Activated CD8-positive, alpha-beta memory T cell treated with anti-CD3 and anti-CD28 coated beads, Interleukin-2, amount 50 U/mL, for 24 hours (primary cell): ENCODE results near the gene NOC4L.
"Not testable (repeated sequence)": the region's sequence is repeated elsewhere in the genome, so short reads cannot be mapped to it uniquely, and the experiment has no call there.

Source experiments
- DNase-seq: peaks from one replicate; pipeline ENCODE4 v3.0.0-alpha.2; 2020; ENCODE audit errors: extremely low read depth

Gene NOC4L

GRCh38 chr12:132144115-132144809 is at the start of gene NOC4L, which contains the start of gene DDX51:
TSS of gene NOC4L (plus strand) at chr12:132144457. CDS start at chr12:132144489, 32 bp downstream.
TSS of gene DDX51 (minus strand) at chr12:132144319. CDS start at chr12:132144296, 23 bp downstream.
- DNase-seq = peak; percentile 88

DNA sequence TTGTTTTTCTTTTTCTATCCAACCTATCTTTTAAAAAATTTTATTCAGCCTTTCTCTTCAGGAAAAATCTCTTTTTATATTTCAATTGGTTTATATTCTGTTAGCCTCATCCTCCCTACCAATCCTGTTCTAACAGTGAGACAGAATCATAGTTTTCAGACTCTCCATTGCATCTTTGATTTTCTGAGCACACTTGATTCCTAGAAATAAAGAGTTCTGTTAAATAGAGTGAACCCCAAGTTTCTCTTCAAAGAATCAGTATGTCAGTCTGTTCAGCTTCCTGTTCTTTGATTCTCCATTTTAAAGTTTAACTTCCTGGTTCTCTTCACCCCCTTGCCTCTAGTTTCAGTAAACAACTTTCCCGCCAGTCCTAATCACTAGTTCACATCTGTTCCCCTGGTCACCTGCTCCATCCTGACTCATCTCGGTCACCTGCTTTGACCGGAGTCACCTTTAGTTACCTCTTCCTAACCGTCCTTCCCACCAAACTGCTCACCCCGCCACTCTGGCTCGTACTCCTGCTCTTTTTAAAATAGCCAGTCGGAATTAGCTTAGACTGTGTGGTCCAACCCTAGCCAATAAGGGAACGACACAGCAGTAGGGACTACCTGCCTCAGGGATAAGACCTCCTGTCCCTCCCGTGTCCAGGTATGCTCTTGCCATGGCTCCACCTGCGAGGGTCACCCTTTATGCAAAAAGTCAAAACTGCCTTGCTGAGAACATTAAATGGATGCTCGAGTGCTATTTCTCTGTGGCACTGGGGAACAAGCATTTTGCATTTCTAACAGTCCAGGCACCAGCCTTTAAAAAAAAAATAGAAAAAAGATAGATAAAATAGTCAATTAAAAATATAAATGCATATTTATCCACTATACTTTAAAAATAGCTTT is 48.5 kb upstream of the NOC4L start:
- no peak for DNase-seq

DNA sequence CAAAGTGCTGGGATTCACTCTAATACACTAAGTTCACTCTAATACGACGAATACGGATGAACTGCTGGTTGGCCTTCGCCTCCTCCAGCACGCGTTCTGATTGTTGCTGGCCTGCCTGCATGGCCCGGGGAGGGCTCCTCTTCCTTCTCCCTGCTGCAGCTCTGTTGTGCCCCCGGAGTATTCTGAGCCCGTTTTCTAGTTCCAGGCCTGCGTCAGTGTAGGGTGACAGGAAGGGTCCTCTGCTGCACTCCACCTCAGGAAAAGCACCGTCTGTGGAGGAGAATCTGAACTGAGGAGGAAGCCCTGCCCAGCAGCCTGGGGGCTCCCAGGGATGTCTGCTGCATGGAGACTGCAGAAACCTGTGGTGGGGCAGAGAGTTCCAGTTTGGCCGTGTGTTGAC is 44.5 kb upstream of the NOC4L start:
- no peak for DNase-seq

- DNase-seq = no peak
These were observed 43.8 kb upstream of the NOC4L start for GRCh38 chr12:132100306-132101065.

DNA sequence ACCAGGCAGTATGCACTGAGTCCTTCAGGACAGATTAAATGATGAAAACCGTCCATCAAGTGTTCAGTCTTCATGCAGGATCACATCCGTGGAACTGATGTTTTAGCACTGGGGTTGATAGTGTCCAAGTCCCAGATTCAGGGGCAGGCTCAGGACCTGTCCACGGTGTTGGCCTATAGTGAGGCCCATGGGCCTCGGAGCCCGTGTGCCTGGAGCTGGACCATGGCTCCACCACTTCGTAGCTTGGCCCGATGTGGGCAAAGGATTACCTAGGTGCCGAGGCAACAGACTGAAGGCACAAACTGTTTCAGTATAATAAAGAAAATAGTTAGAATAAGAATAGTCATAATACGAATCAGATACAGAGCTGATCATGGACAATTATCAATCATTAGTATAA is 42.0 kb upstream of the NOC4L start:
- no peak for DNase-seq

DNA sequence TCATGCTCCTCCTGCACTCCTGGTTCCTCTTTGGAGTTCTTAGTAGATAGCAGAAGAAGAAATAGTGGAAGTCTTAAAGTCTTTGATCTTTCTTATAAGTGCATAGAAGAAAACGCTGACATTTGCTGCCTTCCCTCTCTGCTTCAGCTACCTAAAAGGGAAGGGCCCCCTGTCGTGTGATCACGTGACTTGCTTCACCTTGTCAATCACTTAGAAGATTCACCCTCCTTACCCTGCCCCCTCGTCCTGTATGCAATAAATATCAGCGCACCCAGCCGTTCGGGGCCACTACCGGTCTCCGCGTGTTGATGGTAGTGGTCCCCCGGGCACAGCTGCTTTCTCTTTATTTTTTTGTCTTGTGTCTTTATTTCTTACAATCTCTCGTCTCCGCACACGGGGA is 41.2 kb upstream of the NOC4L start:
- DNase-seq = not testable (repeated sequence)

DNA sequence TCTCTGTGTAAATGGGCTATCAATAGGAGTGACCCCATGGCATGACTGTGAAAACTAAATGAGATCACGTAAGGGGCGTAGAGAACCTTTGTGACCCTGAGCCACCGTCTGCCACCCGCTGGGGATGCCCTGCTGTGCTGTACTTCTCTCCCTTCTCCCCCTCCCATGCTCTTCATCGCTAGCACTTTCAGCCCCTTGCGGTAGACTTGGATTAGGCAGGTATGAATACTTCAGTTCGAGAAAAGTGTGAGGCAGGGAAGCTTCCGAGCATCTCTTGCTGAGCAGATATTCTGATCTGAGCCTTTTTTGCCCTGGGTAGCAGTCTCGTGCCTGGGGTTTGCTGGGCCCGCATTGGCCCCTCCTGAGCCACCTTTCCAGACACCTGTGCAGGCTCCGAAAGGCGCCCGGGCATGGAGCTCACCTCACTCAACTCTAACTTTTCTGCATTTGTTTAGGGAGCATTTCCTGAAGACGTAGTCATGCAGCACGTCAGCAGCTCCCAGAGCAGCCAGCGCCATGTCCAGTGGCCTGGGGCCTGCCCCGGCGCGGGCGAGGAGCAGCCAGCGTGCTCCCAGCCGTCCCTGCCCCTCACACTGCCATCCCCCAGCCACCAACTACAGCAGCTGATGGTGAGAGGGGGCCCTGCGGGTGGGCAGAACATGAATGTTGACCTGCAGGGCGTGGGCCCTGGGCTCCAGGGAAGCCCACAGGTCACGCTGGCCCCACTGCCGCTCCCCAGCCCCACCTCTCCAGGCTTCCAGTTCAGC is 40.5 kb upstream of the NOC4L start:
- DNase-seq = no peak

DNA sequence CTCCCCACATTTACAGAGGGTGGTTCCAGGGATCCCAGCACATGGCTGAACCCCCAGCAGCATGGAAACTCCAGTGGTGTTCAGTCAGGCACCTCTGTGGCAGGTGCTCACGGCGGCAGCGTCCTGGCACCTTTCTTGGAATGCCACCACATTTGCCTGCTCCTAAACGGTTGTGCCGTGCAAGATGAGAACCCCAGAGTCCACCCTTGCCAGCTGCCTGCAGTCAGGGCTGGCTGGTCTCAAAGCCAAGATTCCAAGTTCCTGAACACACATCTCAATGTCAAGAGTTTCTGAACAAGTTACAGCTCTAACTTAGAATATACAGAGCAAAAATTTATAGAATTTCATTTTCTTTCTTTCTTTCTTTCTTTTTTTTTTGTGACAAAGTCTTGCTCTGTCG is 38.8 kb upstream of the NOC4L start:
- DNase-seq = no peak

GRCh38 chr12:132106921-132107320 is 37.3 kb upstream of the NOC4L start:
- DNase-seq = no peak

DNA sequence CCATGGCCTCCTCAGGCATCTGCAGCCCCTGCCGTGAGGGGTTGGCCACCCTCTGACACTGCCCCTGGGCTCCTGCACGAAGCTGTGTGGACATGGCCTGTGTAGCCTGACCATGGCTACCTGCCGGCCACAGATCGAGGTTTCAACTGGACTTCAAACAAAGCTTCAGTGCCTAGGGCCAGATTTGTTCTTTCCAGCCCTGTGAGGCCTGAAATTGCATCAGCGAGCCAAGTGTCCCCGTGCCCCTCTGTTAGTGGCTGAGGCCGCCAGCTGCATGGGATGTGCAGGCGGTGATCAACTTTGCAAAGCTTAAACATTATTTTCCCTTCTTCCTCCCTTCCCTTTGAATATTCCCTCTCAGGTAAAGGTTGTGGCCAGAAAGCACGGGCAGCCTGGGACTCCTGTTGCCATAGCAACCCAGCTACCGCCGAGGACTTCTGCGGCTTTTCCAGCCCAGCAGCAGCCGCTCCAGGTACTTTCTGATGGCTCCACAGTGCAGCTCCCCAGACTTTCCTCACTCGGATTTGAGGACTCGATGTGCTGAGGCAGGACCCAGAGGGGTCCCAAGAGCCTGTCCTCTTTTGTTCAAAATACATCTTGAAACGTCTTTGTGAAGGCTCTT is 35.9 kb upstream of the NOC4L start:
- DNase-seq = no peak

GRCh38 chr12:132109741-132110140 is 34.5 kb upstream of the NOC4L start:
- DNase-seq = no peak

DNA sequence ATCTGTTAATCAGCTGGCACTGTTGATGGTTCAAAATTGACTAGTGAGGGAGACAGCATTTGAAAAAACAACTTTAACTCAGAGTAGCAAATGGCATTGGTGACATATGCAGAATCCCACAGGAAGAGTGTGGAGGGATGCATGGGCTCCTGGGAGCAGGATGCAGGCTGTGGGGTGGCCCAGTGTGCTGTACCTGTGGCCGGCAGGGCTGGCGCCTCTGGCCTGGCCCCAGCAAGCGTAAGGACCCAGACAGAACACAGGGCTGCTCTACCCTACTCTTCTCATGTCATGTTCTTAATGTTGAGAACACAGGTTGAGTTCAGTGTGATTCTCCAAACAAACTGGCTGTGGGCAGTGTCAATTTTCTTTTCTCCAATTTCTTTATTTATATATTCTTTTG is 33.6 kb upstream of the NOC4L start:
- DNase-seq = no peak

DNA sequence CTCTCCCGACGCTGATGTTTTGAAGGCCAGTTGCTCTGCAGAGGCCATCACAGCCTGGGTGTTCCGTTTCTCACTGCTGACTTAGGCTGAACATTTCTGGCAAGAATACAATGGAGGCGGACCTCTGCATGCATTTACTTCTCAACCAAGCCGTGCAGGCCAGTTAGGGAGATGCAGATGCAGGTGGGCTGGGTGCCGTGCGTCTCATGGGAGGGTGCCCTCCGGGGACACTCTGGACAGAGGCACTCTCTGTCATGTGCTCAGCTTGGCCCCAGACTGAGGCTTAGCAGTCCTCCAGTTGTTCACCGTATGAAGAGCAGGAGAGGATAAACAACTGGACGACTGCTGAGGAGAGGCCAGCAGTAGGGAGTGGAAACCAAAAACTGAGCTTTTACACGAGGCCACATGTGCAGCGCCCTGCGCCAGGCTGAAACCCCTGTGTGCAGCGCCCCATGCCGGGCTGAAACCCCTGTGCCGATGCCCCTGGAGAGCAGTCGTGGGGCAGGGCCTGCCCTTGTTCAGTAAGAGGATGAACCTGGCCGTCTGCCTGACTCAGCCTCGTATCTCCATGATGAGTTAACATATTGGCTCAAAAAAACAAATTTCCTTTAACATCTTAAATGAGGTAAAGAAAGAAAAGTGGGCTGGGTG is 32.5 kb upstream of the NOC4L start:
- DNase-seq = no peak

- no peak for DNase-seq
These were observed 29.6 kb upstream of the NOC4L start for GRCh38 chr12:132114667-132115066.

GRCh38 chr12:132115500-132115899 is 28.8 kb upstream of the NOC4L start:
- DNase-seq = no peak

GRCh38 chr12:132116709-132117557 is 27.3 kb upstream of the NOC4L start:
- no peak for DNase-seq

DNA sequence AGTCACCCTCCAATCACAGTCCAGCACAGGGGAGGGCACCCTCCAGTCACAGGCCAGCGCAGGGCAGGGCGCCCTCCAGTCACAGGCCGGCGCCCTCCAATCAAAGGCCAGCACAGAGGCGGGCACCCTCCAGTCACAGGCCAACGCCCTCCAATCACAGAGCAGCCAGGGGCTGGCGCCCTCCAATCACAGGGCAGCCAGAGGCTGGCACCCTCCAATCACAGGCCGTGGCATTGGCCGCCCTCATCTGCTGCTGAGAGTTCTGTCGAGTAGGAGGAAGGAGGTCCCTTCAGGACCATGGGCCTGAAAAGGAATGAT is 26.7 kb upstream of the NOC4L start:
- no peak for DNase-seq

GRCh38 chr12:132118876-132119275 is 25.4 kb upstream of the NOC4L start:
- no peak for DNase-seq

DNA sequence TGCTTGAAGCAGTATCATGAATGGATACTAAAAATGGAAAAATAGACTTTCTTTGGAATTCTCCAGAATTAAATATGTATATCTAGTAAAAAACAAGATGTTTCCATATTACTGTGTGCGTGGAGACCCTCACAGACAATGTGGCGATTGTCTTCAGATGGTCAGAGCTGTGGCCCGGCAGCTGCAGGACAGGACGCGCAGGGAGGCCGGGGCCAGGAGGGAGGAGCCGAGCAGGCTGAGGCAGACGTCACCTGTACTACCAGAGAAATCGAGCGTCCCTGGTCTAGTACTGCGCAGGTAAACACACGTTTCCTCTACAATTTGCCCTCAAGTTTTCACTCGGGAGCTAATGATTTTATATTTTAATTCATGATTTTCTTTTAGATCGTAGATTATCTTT is 23.0 kb upstream of the NOC4L start:
- DNase-seq = no peak
